ENCODE results near the gene SESN1.

The SESN1 gene

GRCh38 chr6:109039795-109040194 is 54.9 kb downstream of the SESN1 start:
- H3K9me3 Mint-ChIP-seq, result no peaks in the 10 kb centered on the region
- H3K4me1 Mint-ChIP-seq (ENCODE audit: low read depth), result peaks cover 26% of the 10 kb centered on the region
- H3K4me3 Mint-ChIP-seq, result no peak overlapping the region
- H3K36me3 Mint-ChIP-seq (ENCODE audit: low read depth), result no peaks in the 10 kb centered on the region
- no peak for DNase-seq
- H3K27me3 Mint-ChIP-seq, result no peaks in the 10 kb centered on the region
- no peak overlapping the region for H3K27ac Mint-ChIP-seq

- H3K36me3 Mint-ChIP-seq (ENCODE audit: low read depth), result no peaks in the 10 kb centered on the region
- no peak overlapping the region for H3K27ac Mint-ChIP-seq
- no peaks in the 10 kb centered on the region for H3K27me3 Mint-ChIP-seq
These were observed 55.7 kb downstream of the SESN1 start for GRCh38 chr6:109038837-109039398.

GRCh38 chr6:109036574-109037294 is 57.9 kb downstream of the SESN1 start:
- H3K4me3 Mint-ChIP-seq, result no peak overlapping the region
- no peak for DNase-seq
- H3K4me1 Mint-ChIP-seq (ENCODE audit: low read depth), result peaks cover 31% of the 10 kb centered on the region
- no peaks in the 10 kb centered on the region for H3K36me3 Mint-ChIP-seq (ENCODE audit: low read depth)
- no peaks in the 10 kb centered on the region for H3K27me3 Mint-ChIP-seq
- no peak overlapping the region for H3K27ac Mint-ChIP-seq
- no peaks in the 10 kb centered on the region for H3K9me3 Mint-ChIP-seq

More at GRCh38 chr6:109038837-109039398, 55.7 kb downstream of the SESN1 start:
- Mint-ChIP-seq H3K4me3 (no peak overlapping the region), H3K4me1 (ENCODE audit: low read depth) (peaks cover 26% of the 10 kb centered on the region), H3K9me3 (no peaks in the 10 kb centered on the region)
- no peak for DNase-seq

- H3K36me3 Mint-ChIP-seq (ENCODE audit: low read depth), result no peaks in the 10 kb centered on the region
- no peak for DNase-seq
- H3K9me3 Mint-ChIP-seq, result no peaks in the 10 kb centered on the region
- H3K27me3 Mint-ChIP-seq, result no peaks in the 10 kb centered on the region
- no peak overlapping the region for H3K27ac Mint-ChIP-seq
- no peak overlapping the region for H3K4me3 Mint-ChIP-seq
- H3K4me1 Mint-ChIP-seq (ENCODE audit: low read depth), result peaks cover 28% of the 10 kb centered on the region
These were observed 60.1 kb downstream of the SESN1 start for GRCh38 chr6:109034526-109034925.

- Mint-ChIP-seq H3K9me3 (no peaks in the 10 kb centered on the region), H3K27ac (no peak overlapping the region), H3K4me3 (no peak overlapping the region), H3K36me3 (ENCODE audit: low read depth) (no peaks in the 10 kb centered on the region), H3K4me1 (ENCODE audit: low read depth) (peaks cover 28% of the 10 kb centered on the region), H3K27me3 (no peaks in the 10 kb centered on the region)
- no peak for DNase-seq
These were observed 61.0 kb downstream of the SESN1 start for GRCh38 chr6:109033655-109034054.

GRCh38 chr6:109031416-109031815 is 63.2 kb downstream of the SESN1 start:
- Mint-ChIP-seq H3K27ac (no peak overlapping the region), H3K4me1 (ENCODE audit: low read depth) (peaks cover 14% of the 10 kb centered on the region), H3K4me3 (no peak overlapping the region)

GRCh38 chr6:109029313-109029712 is 65.3 kb downstream of the SESN1 start:
- no peak overlapping the region for H3K4me3 Mint-ChIP-seq
- H3K27ac Mint-ChIP-seq, result no peak overlapping the region
- H3K36me3 Mint-ChIP-seq (ENCODE audit: low read depth), result no peaks in the 10 kb centered on the region
- no peaks in the 10 kb centered on the region for H3K9me3 Mint-ChIP-seq
- no peak for DNase-seq
- H3K4me1 Mint-ChIP-seq (ENCODE audit: low read depth), result peaks cover 22% of the 10 kb centered on the region
- no peaks in the 10 kb centered on the region for H3K27me3 Mint-ChIP-seq

More at GRCh38 chr6:109031416-109031815, 63.2 kb downstream of the SESN1 start:
- Mint-ChIP-seq H3K36me3 (ENCODE audit: low read depth) (no peaks in the 10 kb centered on the region), H3K27me3 (no peaks in the 10 kb centered on the region), H3K9me3 (no peaks in the 10 kb centered on the region)
- no peak for DNase-seq

GRCh38 chr6:109028439-109028838 is 66.2 kb downstream of the SESN1 start:
- no peaks in the 10 kb centered on the region for H3K9me3 Mint-ChIP-seq
- no peak overlapping the region for H3K27ac Mint-ChIP-seq
- no peak for DNase-seq
- H3K4me3 Mint-ChIP-seq, result no peak overlapping the region
- no peaks in the 10 kb centered on the region for H3K27me3 Mint-ChIP-seq
- peaks cover 24% of the 10 kb centered on the region for H3K4me1 Mint-ChIP-seq (ENCODE audit: low read depth)
- no peaks in the 10 kb centered on the region for H3K36me3 Mint-ChIP-seq (ENCODE audit: low read depth)

GRCh38 chr6:109027964-109028363 is 66.7 kb downstream of the SESN1 start:
- Mint-ChIP-seq H3K9me3 (no peaks in the 10 kb centered on the region), H3K4me3 (no peak overlapping the region), H3K27ac (no peak overlapping the region), H3K4me1 (ENCODE audit: low read depth) (peaks cover 25% of the 10 kb centered on the region), H3K36me3 (ENCODE audit: low read depth) (no peaks in the 10 kb centered on the region), H3K27me3 (no peaks in the 10 kb centered on the region)
- DNase-seq, result no peak

- Mint-ChIP-seq H3K4me1 (ENCODE audit: low read depth) (peaks cover 25% of the 10 kb centered on the region), H3K27ac (no peak overlapping the region), H3K36me3 (ENCODE audit: low read depth) (no peaks in the 10 kb centered on the region), H3K27me3 (no peaks in the 10 kb centered on the region), H3K4me3 (no peak overlapping the region), H3K9me3 (no peaks in the 10 kb centered on the region)
- DNase-seq, result no peak
These were observed 69.0 kb downstream of the SESN1 start for GRCh38 chr6:109025639-109026038.

GRCh38 chr6:109024784-109025183 is 69.9 kb downstream of the SESN1 start:
- Mint-ChIP-seq H3K36me3 (ENCODE audit: low read depth) (no peaks in the 10 kb centered on the region), H3K9me3 (no peaks in the 10 kb centered on the region), H3K27ac (no peak overlapping the region), H3K4me3 (no peak overlapping the region), H3K4me1 (ENCODE audit: low read depth) (peaks cover 33% of the 10 kb centered on the region), H3K27me3 (no peaks in the 10 kb centered on the region)
- no peak for DNase-seq

- no peak overlapping the region for H3K4me3 Mint-ChIP-seq
- H3K4me1 Mint-ChIP-seq (ENCODE audit: low read depth), result peaks cover 35% of the 10 kb centered on the region
- no peaks in the 10 kb centered on the region for H3K9me3 Mint-ChIP-seq
- DNase-seq, result no peak
- H3K36me3 Mint-ChIP-seq (ENCODE audit: low read depth), result no peaks in the 10 kb centered on the region
- H3K27ac Mint-ChIP-seq, result no peak overlapping the region
- no peaks in the 10 kb centered on the region for H3K27me3 Mint-ChIP-seq
These were observed 70.3 kb downstream of the SESN1 start for GRCh38 chr6:109024368-109024767.

GRCh38 chr6:109023356-109023925 is 71.2 kb downstream of the SESN1 start:
- Mint-ChIP-seq H3K4me3 (no peak overlapping the region), H3K4me1 (ENCODE audit: low read depth) (peaks cover 42% of the 10 kb centered on the region), H3K27ac (no peak overlapping the region), H3K27me3 (no peaks in the 10 kb centered on the region), H3K36me3 (ENCODE audit: low read depth) (no peaks in the 10 kb centered on the region), H3K9me3 (no peaks in the 10 kb centered on the region)
- no peak for DNase-seq

GRCh38 chr6:109021870-109022269 is 72.8 kb downstream of the SESN1 start:
- H3K36me3 Mint-ChIP-seq (ENCODE audit: low read depth), result no peaks in the 10 kb centered on the region
- no peak overlapping the region for H3K4me3 Mint-ChIP-seq
- H3K27me3 Mint-ChIP-seq, result no peaks in the 10 kb centered on the region
- no peak for DNase-seq
- no peaks in the 10 kb centered on the region for H3K9me3 Mint-ChIP-seq
- peaks cover 43% of the 10 kb centered on the region for H3K4me1 Mint-ChIP-seq (ENCODE audit: low read depth)
- H3K27ac Mint-ChIP-seq, result no peak overlapping the region

GRCh38 chr6:109019911-109020310 is 74.7 kb downstream of the SESN1 start:
- no peaks in the 10 kb centered on the region for H3K27me3 Mint-ChIP-seq
- peaks cover 43% of the 10 kb centered on the region for H3K4me1 Mint-ChIP-seq (ENCODE audit: low read depth)
- DNase-seq, result no peak
- no peaks in the 10 kb centered on the region for H3K9me3 Mint-ChIP-seq
- H3K36me3 Mint-ChIP-seq (ENCODE audit: low read depth), result no peaks in the 10 kb centered on the region
- H3K27ac Mint-ChIP-seq, result no peak overlapping the region
- H3K4me3 Mint-ChIP-seq, result no peak overlapping the region
